HG02623 (cell line): ENCODE results near the gene EIF5A.

Experiments
- ATAC-seq: cut with Tn5 transposase; IDR thresholded peaks from one replicate; pipeline ENCODE4 v1.9.1; 2021; ENCODE audit warnings: moderate library complexity; ENCODE audit not compliant: unreplicated experiment

The EIF5A gene

DNA sequence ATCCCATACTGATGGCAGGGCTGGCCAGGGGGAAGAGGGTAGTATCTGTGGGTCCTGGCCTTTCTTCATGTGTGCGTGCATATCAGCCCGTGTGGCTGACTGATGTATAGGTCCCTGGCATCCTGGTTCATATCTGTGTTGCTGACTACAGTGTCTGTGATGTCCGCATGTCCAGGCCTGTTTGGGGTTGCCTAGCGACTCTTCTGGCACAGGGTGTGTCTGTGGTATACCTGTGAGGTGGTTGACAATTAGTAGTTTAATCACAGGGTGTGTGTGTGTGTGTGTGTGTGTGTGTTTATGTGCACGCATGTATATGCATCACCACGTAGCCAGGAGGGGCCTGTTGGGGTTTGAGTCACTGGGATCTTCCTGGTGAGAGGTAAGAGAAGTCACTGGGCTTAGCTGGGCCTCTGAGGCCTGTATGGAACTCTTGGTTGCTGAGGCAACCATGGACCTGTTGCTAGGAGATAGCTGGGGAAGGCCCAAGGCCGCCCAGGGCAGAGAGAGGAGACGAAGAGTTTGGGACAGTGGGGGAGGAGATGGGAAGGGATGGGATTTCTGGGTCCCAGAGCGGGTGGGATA, 46.9 kb downstream of the EIF5A start:
- no peak for ATAC-seq

DNA sequence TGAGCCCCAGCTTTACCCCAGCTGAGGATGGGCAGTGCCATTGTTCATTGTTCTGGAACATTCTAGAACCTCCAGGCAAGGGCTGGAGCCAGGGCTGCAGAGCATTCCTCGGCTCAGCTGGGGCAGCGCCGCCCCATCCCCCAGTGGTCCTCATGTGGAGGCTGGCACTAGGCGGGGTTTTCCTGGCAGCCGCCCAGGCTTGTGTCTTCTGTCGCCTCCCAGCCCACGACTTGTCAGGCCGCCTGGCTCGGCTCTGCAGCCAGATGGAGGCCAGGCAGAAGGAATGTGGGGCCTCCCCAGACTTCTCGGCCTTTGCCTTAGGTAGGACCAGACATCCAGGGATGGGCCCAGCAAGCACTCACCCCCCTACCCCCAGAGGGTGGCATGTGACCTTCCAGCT, 47.6 kb downstream of the EIF5A start, which contains the start of gene TMEM95:
Gene TMEM95 (plus strand): TSS at position 104 of the 400 bp plus-strand sequence. CDS start 49 bp downstream, at position 153.
- no peak for ATAC-seq

- no peak for ATAC-seq
Measured at GRCh38 chr17:7355573-7355972, 48.1 kb downstream of the EIF5A start.

- no peak for ATAC-seq
Measured at GRCh38 chr17:7356072-7356549, 48.7 kb downstream of the EIF5A start.

- no peak for ATAC-seq
Measured at GRCh38 chr17:7356756-7357155, 49.3 kb downstream of the EIF5A start.

- ATAC-seq = no peak
Measured at GRCh38 chr17:7357381-7357780, 50.0 kb downstream of the EIF5A start.

DNA sequence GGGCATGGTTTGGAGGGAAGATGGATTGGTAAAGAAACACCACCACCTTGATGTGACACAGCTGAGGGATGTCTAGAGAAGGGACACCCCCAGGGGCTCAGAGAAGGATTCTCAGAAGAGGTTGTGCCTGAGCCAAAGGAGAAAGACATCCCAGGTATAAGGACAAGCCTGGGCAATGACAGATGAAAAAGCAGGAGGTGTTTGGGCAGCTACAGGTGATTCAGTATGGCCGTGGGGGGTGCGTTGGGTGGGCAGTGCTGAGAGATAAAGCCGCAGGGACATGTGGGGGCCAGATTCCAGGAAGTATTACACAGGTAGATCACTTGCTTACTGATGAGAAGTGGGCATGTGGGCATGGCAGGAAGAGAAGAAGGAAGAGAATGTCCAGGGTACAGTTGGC, 54.5 kb downstream of the EIF5A start:
- no peak for ATAC-seq
